HCT116 (cell line): Measurements from ENCODE around the gene CGB2.

Source experiments
- CTCF ChIP-seq, 3 experiments: fragments of 200-600 bp in 1 of 3; sonication (generic) in 1 of 3; IDR thresholded peaks in 2 of 3; conservative IDR thresholded peaks in 1 of 3; 2 replicates each; pipeline ENCODE4 v1.5.1; 2012 to 2017; ENCODE audit warnings: low read depth in 2 of 3, low read length in 2 of 3, antibody characterized with exemption in 1 of 3, borderline replicate concordance in 1 of 3, control low read depth in 1 of 3, mild to moderate bottlenecking in 1 of 3, mixed read lengths in 1 of 3, mixed run types in 1 of 3, moderate library complexity in 1 of 3; ENCODE audit not compliant: insufficient read depth in 1 of 3
- POLR2A ChIP-seq: IDR thresholded peaks from 2 replicates; pipeline ENCODE4 v1.7.0; 2011; ENCODE audit warnings: borderline replicate concordance; ENCODE audit not compliant: insufficient read depth, insufficient read length; ENCODE audit errors: extremely low read depth
- SRF ChIP-seq: IDR thresholded peaks from 2 replicates; pipeline ENCODE4 v1.6.1; 2012; ENCODE audit warnings: low read depth

DNA sequence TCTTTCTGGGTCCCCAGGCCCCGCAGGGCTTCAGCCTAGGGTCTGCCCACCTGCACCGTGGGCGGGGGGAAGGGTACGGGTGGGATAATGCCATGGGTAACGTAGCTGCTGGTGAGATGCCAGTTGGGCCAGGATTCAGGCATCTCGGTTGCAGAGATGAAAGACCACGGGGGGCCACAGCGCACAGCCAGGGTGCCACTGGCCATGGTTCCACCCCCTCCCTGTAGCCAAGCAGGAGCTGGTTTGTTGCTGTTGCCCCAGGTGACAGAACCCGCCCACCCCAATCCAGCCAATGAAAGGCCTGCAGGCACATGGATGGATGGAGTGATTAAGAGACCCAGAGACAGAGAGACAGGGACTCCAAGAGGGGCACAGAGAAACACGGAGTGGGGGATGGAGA is 26.9 kb downstream of the CGB2 start:
- TF ChIP-seq POLR2A (no peak), CTCF (IDR thresholded peaks at IDR 0.05 in 2 of 3, conservative IDR thresholded peaks at IDR 0.05 in 1 of 3; ENCODE audit: borderline replicate concordance in 1 of 3, insufficient read depth in 1 of 3, low read depth in 2 of 3, low read length in 2 of 3) (no peak), SRF (no peak)
